Lower leg skin (tissue), 3 donors: Measurements from ENCODE around the gene LSM5.

Source experiments
- POLR2A ChIP-seq, 2 donors: fragments of 450-650 bp; IDR thresholded peaks; one replicate each; pipeline ENCODE4 v1.6.1; 2016 to 2017; ENCODE audit warnings: antibody characterized with exemption in 2 of 2, mild to moderate bottlenecking in 1 of 2, moderate library complexity in 1 of 2
- TF ChIP-seq, protein P1 (sequence below), 3 donors: fragments of 450-650 bp; IDR thresholded peaks; one replicate each; pipeline ENCODE4 v1.5.1; 2016; ENCODE audit warnings: antibody characterized with exemption in 3 of 3, mild to moderate bottlenecking in 3 of 3, moderate library complexity in 2 of 3

DNA sequence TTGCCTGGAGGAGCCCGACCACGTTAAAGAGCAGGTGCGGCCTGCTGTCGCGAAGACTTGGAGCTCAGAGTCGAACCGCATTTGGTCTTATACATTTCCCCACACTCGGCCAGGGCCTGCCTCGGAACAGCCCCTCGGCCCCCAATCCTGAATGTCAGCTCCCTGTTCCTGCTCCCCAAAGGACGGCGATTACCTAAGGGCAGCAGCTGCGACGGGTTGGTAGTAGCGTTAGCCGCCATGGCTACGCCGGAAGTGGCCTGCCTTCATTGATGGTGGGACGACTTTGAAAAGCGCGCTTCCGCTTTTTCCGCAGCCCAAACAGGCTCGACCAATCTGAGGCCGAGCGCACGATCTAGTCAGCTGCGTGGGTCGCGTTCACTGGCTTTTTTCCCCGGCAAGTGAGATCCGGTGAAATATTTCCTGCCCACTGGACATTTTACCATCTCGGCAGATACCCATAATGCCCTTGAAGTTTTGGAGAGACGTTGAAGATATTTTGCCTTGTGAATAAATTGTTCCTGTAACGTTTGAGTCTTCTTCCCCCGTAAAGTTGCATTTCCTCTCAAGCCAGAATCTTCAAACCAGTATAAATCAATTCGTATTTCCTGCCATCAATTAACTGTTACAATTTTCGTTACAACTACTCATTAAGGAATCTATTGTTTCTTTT is at the start of gene LSM5:
- TF ChIP-seq, protein P1, sequence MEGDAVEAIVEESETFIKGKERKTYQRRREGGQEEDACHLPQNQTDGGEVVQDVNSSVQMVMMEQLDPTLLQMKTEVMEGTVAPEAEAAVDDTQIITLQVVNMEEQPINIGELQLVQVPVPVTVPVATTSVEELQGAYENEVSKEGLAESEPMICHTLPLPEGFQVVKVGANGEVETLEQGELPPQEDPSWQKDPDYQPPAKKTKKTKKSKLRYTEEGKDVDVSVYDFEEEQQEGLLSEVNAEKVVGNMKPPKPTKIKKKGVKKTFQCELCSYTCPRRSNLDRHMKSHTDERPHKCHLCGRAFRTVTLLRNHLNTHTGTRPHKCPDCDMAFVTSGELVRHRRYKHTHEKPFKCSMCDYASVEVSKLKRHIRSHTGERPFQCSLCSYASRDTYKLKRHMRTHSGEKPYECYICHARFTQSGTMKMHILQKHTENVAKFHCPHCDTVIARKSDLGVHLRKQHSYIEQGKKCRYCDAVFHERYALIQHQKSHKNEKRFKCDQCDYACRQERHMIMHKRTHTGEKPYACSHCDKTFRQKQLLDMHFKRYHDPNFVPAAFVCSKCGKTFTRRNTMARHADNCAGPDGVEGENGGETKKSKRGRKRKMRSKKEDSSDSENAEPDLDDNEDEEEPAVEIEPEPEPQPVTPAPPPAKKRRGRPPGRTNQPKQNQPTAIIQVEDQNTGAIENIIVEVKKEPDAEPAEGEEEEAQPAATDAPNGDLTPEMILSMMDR (IDR thresholded peaks at IDR 0.05), result no peak
- no peak for TF ChIP-seq POLR2A (IDR thresholded peaks at IDR 0.05)
